Prostate gland (tissue), 2 donors: ENCODE data around the gene FAM83C. TPM values are rescaled to one million over a fixed set of nuclear protein-coding genes. Genes with fewer than 3 reads are reported as not detected.

ENCODE experiments used
- DNase-seq: peaks from one replicate; pipeline ENCODE4 v3.0.0-alpha.2; 2019; ENCODE audit warnings: low spot score
- H3K27ac ChIP-seq, 2 donors: fragments of 200-600 bp; sonication (generic); 2 replicates each; pipeline ENCODE4 v1.5.1; 2017 to 2019
- H3K27me3 ChIP-seq: fragments of 200-600 bp; sonication (generic); replicated peaks from 2 replicates; pipeline ENCODE4 v1.5.1; 2019; ENCODE audit not compliant: insufficient read depth
- H3K36me3 ChIP-seq, 2 donors: fragments of 200-600 bp; sonication (generic); 1 replicate in 1 of 2; 2 replicates in 1 of 2; pipeline versions ENCODE4 v1.5.1 to v1.8.1; 2017 to 2019
- H3K4me1 ChIP-seq: fragments of 200-600 bp; sonication (generic); replicated peaks from 2 replicates; pipeline ENCODE4 v1.5.1; 2019
- H3K4me3 ChIP-seq, 2 donors: fragments of 200-600 bp; sonication (generic); 2 replicates each; pipeline ENCODE4 v1.5.1; 2017 to 2019
- H3K9me3 ChIP-seq: fragments of 200-600 bp; sonication (generic); 2 replicates; pipeline ENCODE4 v1.5.1; 2017
- POLR2A ChIP-seq: fragments of 450-650 bp; IDR thresholded peaks from one replicate; pipeline ENCODE4 v1.6.1; 2016; ENCODE audit warnings: antibody characterized with exemption, mild to moderate bottlenecking
- POLR2AphosphoS5 ChIP-seq: sonication (generic); formaldehyde crosslinking; IDR thresholded peaks from one replicate; pipeline ENCODE4 v1.6.1; 2017; ENCODE audit warnings: antibody characterized with exemption
- WGBS: methylation state at CpG from one replicate; pipeline ENCODE4 v1.1.5; 2018; 5-methylcytosine and 5-hydroxymethylcytosine counted together
- intact Hi-C: fragments of 100-400 bp; cut with DNase I; formaldehyde crosslinking; loops from one replicate; pipeline ENCODE4 v1.14.2; 2022
- total RNA-seq, 2 donors: library from RNA; depleted of rRNA; stranded (reverse); fragments of >200 nt; gene quantifications; one replicate each; pipeline ENCODE4 v1.1.0, GENCODE V29; 2016
- TF ChIP-seq, protein P1 (sequence below), 4 experiments: fragments of 200-600 bp in 2 of 4; fragments of 450-650 bp in 2 of 4; sonication (generic) in 2 of 4; IDR thresholded peaks; 1 replicate in 3 of 4; 2 replicates in 1 of 4; pipeline ENCODE4 v1.5.1; 2016 to 2019; ENCODE audit warnings: antibody characterized with exemption in 4 of 4, mild to moderate bottlenecking in 2 of 4, moderate library complexity in 2 of 4

The FAM83C gene
- total RNA-seq, 2 donors from 2014 or later = 0.28 to 0.36 TPM

DNA sequence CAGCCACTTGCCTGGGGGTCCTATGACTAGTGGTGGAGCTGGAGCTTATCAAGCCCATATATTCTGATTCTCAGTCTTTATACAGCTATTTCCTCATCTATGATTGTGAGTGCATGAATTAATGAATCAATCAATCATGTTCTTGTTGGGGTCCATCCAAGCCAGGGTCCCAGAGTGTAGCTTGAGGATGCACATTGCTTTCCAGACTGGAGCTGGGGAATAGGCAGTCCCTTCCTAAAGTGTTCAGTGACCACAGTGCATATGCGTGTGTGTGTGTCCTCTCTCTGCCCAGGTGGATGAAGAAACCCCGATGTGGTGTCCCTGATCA, 40.6 kb downstream of the FAM83C start:
- WGBS = 90% methylated on average over 2 of the region's 2 CpGs
- no peak for TF ChIP-seq POLR2A
- TF ChIP-seq, protein P1, sequence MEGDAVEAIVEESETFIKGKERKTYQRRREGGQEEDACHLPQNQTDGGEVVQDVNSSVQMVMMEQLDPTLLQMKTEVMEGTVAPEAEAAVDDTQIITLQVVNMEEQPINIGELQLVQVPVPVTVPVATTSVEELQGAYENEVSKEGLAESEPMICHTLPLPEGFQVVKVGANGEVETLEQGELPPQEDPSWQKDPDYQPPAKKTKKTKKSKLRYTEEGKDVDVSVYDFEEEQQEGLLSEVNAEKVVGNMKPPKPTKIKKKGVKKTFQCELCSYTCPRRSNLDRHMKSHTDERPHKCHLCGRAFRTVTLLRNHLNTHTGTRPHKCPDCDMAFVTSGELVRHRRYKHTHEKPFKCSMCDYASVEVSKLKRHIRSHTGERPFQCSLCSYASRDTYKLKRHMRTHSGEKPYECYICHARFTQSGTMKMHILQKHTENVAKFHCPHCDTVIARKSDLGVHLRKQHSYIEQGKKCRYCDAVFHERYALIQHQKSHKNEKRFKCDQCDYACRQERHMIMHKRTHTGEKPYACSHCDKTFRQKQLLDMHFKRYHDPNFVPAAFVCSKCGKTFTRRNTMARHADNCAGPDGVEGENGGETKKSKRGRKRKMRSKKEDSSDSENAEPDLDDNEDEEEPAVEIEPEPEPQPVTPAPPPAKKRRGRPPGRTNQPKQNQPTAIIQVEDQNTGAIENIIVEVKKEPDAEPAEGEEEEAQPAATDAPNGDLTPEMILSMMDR (IDR thresholded peaks at IDR 0.05) = no peak
- TF ChIP-seq POLR2AphosphoS5 = no peak
- no peaks in the 10 kb centered on the region for H3K27me3 ChIP-seq
- DNase-seq = no peak
- H3K4me3 ChIP-seq = no peak overlapping the region
- no peaks in the 10 kb centered on the region for H3K9me3 ChIP-seq
- H3K27ac ChIP-seq = no peak overlapping the region
- no peaks in the 10 kb centered on the region for H3K4me1 ChIP-seq
- intact Hi-C loops = no loop called here
- H3K36me3 ChIP-seq = no peaks in the 10 kb centered on the region

GRCh38 chr20:35248641-35249475, 43.4 kb downstream of the FAM83C start:
- Histone ChIP-seq H3K27ac (no peak overlapping the region), H3K4me1 (no peaks in the 10 kb centered on the region), H3K9me3 (no peaks in the 10 kb centered on the region), H3K27me3 (no peaks in the 10 kb centered on the region), H3K36me3 (no peaks in the 10 kb centered on the region), H3K4me3 (no peak overlapping the region)
- WGBS = 68% methylated on average over 9 of the region's 9 CpGs
- TF ChIP-seq, protein P1 (IDR thresholded peaks at IDR 0.05) = no peak
- TF ChIP-seq POLR2A (no peak), POLR2AphosphoS5 (no peak)
- intact Hi-C loops = no loop called here
- no peak for DNase-seq

DNA sequence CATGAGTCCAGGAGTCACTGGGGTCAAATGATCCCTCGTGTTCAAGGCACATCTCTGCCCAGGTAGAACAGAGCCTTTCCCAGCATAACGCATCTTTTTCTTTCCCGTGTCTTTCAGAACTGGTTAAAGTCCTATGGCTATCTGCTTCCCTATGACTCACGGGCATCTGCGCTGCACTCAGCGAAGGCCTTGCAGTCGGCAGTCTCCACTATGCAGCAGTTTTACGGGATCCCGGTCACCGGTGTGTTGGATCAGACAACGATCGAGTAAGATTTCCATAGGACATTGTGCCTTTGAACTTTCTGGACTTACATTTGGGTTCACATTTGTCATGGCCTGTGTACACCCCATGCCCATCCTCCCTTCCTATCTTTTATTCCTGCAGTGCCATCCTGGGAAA, 45.5 kb downstream of the FAM83C start:
- TF ChIP-seq, protein P1 (IDR thresholded peaks at IDR 0.05) = no peak
- no peak for TF ChIP-seq POLR2A
- TF ChIP-seq POLR2AphosphoS5 = no peak
- DNase-seq = no peak
- no peak overlapping the region for H3K27ac ChIP-seq
- H3K9me3 ChIP-seq = no peaks in the 10 kb centered on the region
- WGBS = 91% methylated on average over 12 of the region's 12 CpGs
- H3K4me3 ChIP-seq = no peak overlapping the region
- H3K4me1 ChIP-seq = no peaks in the 10 kb centered on the region
- H3K27me3 ChIP-seq = no peaks in the 10 kb centered on the region
- intact Hi-C loops = no loop called here
- H3K36me3 ChIP-seq = no peaks in the 10 kb centered on the region

GRCh38 chr20:35243986-35244385, 48.2 kb downstream of the FAM83C start:
- 23% methylated on average over 2 of the region's 2 CpGs for WGBS
- intact Hi-C loops = no loop called here
- TF ChIP-seq POLR2A = no peak
- TF ChIP-seq, protein P1 (IDR thresholded peaks at IDR 0.05) = no peak
- TF ChIP-seq POLR2AphosphoS5 = no peak

GRCh38 chr20:35243317-35243716, 48.9 kb downstream of the FAM83C start:
- Histone ChIP-seq H3K9me3 (no peaks in the 10 kb centered on the region), H3K27ac (no peak overlapping the region), H3K4me3 (no peak overlapping the region), H3K4me1 (no peaks in the 10 kb centered on the region), H3K27me3 (no peaks in the 10 kb centered on the region), H3K36me3 (no peaks in the 10 kb centered on the region)
- no peak for DNase-seq
- WGBS = 68% methylated on average over 2 of the region's 2 CpGs
- intact Hi-C loops = no loop called here
- TF ChIP-seq, protein P1 (IDR thresholded peaks at IDR 0.05) = no peak

More at GRCh38 chr20:35243986-35244385, 48.2 kb downstream of the FAM83C start:
- DNase-seq = no peak
- H3K4me3 ChIP-seq = no peak overlapping the region
- no peaks in the 10 kb centered on the region for H3K36me3 ChIP-seq
- H3K27me3 ChIP-seq = no peaks in the 10 kb centered on the region
- H3K27ac ChIP-seq = no peak overlapping the region
- H3K9me3 ChIP-seq = no peaks in the 10 kb centered on the region
- no peaks in the 10 kb centered on the region for H3K4me1 ChIP-seq
